ENCODE data around the gene USF2. TPM values are rescaled to one million over a fixed set of nuclear protein-coding genes. Genes with fewer than 3 reads are reported as not detected.

USF2 gene
- total RNA-seq, 1 donor from 2014 or later: 37.0 TPM

GRCh38 chr19:35246466-35247092 is 22.2 kb upstream of the USF2 start:
- no peak for DNase-seq

GRCh38 chr19:35247526-35248309 is 21.0 kb upstream of the USF2 start:
- DNase-seq: no peak

- DNase-seq: peak; percentile 13
Observed at GRCh38 chr19:35248310-35249145, 20.2 kb upstream of the USF2 start, which contains the start of gene LSR. Gene LSR, plus strand, starts transcription at chr19:35249002. Its CDS starts 21 bp downstream, at chr19:35249023.

GRCh38 chr19:35249146-35249847 is 19.5 kb upstream of the USF2 start:
- no peak for DNase-seq

- DNase-seq: no peak
Observed at GRCh38 chr19:35249848-35250711, 18.7 kb upstream of the USF2 start.

- DNase-seq: no peak
Observed at GRCh38 chr19:35251456-35251855, 17.3 kb upstream of the USF2 start.

- DNase-seq: no peak
Observed at GRCh38 chr19:35253316-35254286, 15.2 kb upstream of the USF2 start.

- DNase-seq: no peak
Observed at GRCh38 chr19:35254341-35255297, 14.1 kb upstream of the USF2 start.

- DNase-seq: no peak
Observed at GRCh38 chr19:35256566-35256965, 12.2 kb upstream of the USF2 start.

GRCh38 chr19:35257113-35257461 is 11.7 kb upstream of the USF2 start:
- DNase-seq: no peak

- DNase-seq: no peak
Observed at GRCh38 chr19:35260694-35261304, 8.0 kb upstream of the USF2 start.

- DNase-seq: no peak
Observed at GRCh38 chr19:35261356-35262100, 7.2 kb upstream of the USF2 start.

GRCh38 chr19:35262101-35262761 is 6.5 kb upstream of the USF2 start:
- DNase-seq: no peak

GRCh38 chr19:35264268-35265125 is 4.3 kb upstream of the USF2 start:
- DNase-seq: no peak

GRCh38 chr19:35265126-35265899 is 3.4 kb upstream of the USF2 start:
- DNase-seq: no peak

All from skin of body (tissue), 2 donors.